Keratinocyte (primary cell): ENCODE results near the gene RMND5B.

ENCODE experiments used
- EZH2 ChIP-seq: IDR thresholded peaks from one replicate; pipeline ENCODE4 v1.6.1; 2012; ENCODE audit warnings: inconsistent platforms, mild to moderate bottlenecking, low read length, moderate library complexity
- TF ChIP-seq, protein P1 (sequence below), 3 experiments: IDR thresholded peaks in 1 of 3; conservative IDR thresholded peaks in 1 of 3; optimal IDR thresholded peaks in 1 of 3; 2 replicates in 2 of 3; 3 replicates in 1 of 3; pipeline versions ENCODE3 to v1.5.1; 2011; ENCODE audit warnings: low read length in 3 of 3, mild to moderate bottlenecking in 3 of 3, moderate library complexity in 2 of 3, control low read depth in 1 of 3, inconsistent platforms in 1 of 3; ENCODE audit not compliant: insufficient read depth in 2 of 3; ENCODE audit errors: extremely low read depth in 1 of 3

DNA sequence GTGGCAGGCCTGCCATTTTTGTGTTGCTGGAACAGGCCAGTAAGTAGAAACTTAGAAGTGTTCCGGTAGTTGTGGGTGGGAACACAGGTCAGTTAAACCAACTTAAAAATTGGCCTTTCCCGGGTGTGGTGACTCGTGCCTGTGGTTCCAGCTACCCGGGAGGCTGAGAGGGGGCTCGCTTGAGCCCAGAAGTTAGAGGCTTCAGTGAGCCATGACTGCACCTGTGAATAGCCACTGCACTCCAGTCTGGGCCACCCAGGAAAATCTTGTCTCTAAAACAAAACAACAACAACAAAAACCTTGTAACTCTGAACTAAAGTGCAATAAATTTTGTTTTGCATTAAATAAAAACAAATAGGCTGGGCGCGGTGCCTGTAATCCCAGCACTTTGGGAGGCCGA lies 24.3 kb downstream of the RMND5B start:
- TF ChIP-seq, protein P1, sequence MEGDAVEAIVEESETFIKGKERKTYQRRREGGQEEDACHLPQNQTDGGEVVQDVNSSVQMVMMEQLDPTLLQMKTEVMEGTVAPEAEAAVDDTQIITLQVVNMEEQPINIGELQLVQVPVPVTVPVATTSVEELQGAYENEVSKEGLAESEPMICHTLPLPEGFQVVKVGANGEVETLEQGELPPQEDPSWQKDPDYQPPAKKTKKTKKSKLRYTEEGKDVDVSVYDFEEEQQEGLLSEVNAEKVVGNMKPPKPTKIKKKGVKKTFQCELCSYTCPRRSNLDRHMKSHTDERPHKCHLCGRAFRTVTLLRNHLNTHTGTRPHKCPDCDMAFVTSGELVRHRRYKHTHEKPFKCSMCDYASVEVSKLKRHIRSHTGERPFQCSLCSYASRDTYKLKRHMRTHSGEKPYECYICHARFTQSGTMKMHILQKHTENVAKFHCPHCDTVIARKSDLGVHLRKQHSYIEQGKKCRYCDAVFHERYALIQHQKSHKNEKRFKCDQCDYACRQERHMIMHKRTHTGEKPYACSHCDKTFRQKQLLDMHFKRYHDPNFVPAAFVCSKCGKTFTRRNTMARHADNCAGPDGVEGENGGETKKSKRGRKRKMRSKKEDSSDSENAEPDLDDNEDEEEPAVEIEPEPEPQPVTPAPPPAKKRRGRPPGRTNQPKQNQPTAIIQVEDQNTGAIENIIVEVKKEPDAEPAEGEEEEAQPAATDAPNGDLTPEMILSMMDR (optimal IDR thresholded peaks at IDR 0.05 in 1 of 3, IDR thresholded peaks at IDR 0.05 in 1 of 3, conservative IDR thresholded peaks at IDR 0.05 in 1 of 3; ENCODE audit: extremely low read depth in 1 of 3, insufficient read depth in 2 of 3, low read length in 3 of 3): no peak
- TF ChIP-seq EZH2: no peak
